GM18526 (cell line): ENCODE measurements around the gene TLL1.

Experiments
- POLR2A ChIP-seq: IDR thresholded peaks from 3 replicates; pipeline ENCODE4 v1.6.1; 2011; ENCODE audit not compliant: insufficient read length; ENCODE audit errors: extremely low read depth

Gene TLL1

GRCh38 chr4:165872461-165873297 is at the start of gene TLL1:
Gene TLL1 (plus strand): TSS chr4:165873237. CDS start chr4:165873905, 668 bp downstream.
- no peak for TF ChIP-seq POLR2A

- TF ChIP-seq POLR2A = no peak
These were observed 46.9 kb upstream of the TLL1 start for GRCh38 chr4:165826166-165826565.

- no peak for TF ChIP-seq POLR2A
These were observed 46.0 kb upstream of the TLL1 start for GRCh38 chr4:165827018-165827417.

GRCh38 chr4:165828928-165829327 is 44.1 kb upstream of the TLL1 start:
- TF ChIP-seq POLR2A = no peak

GRCh38 chr4:165834116-165834515 is 38.9 kb upstream of the TLL1 start:
- TF ChIP-seq POLR2A = no peak

GRCh38 chr4:165838575-165838974 is 34.5 kb upstream of the TLL1 start:
- TF ChIP-seq POLR2A = no peak

GRCh38 chr4:165839615-165840333 is 33.3 kb upstream of the TLL1 start:
- no peak for TF ChIP-seq POLR2A

GRCh38 chr4:165842684-165843083 is 30.4 kb upstream of the TLL1 start:
- no peak for TF ChIP-seq POLR2A

GRCh38 chr4:165844161-165844560 is 28.9 kb upstream of the TLL1 start:
- TF ChIP-seq POLR2A = no peak

- no peak for TF ChIP-seq POLR2A
These were observed 21.8 kb upstream of the TLL1 start for GRCh38 chr4:165851256-165851655.

- TF ChIP-seq POLR2A = no peak
These were observed 17.8 kb upstream of the TLL1 start for GRCh38 chr4:165855191-165855590.

GRCh38 chr4:165861363-165861762 is 11.7 kb upstream of the TLL1 start:
- TF ChIP-seq POLR2A = no peak

- TF ChIP-seq POLR2A = no peak
These were observed 8.8 kb upstream of the TLL1 start for GRCh38 chr4:165864271-165864670.

- no peak for TF ChIP-seq POLR2A
These were observed 6.9 kb upstream of the TLL1 start for GRCh38 chr4:165866019-165866650.

- TF ChIP-seq POLR2A = no peak
These were observed 5.1 kb upstream of the TLL1 start for GRCh38 chr4:165867961-165868360.
